GM10847 (cell line): ENCODE results near the gene GBP1.

Experiments
- POLR2A ChIP-seq: IDR thresholded peaks from 2 replicates; pipeline ENCODE4 v1.6.1; 2011; ENCODE audit not compliant: insufficient read length; ENCODE audit errors: extremely low read depth

Gene GBP1

GRCh38 chr1:89065079-89065868, at the start of gene GBP1:
Gene GBP1 (minus strand): TSS chr1:89065208. CDS start chr1:89063234, 1,974 bp downstream.
- TF ChIP-seq POLR2A = no peak

DNA sequence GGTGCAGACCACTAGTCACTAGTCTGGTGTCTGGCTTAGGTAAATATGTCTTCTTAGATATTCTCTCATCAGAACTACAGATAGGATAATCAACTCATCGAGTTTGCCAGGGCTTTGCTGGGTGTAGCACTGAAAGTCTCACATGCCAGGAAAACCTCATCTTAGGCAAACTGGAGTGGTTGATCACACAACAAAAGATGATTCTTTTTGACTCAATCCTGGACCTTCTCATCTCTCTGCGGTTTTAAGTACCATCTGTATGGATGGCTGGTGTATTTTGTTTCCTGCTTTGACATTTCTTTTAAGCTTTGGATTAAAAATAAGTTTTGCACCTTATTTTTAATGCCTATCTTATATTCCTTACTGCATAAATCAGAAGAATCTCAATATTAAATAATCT, 49.7 kb upstream of the GBP1 start:
- TF ChIP-seq POLR2A = no peak

GRCh38 chr1:89112871-89113613, 48.0 kb upstream of the GBP1 start:
- TF ChIP-seq POLR2A = no peak

GRCh38 chr1:89104687-89105086, 39.7 kb upstream of the GBP1 start:
- no peak for TF ChIP-seq POLR2A

- TF ChIP-seq POLR2A = no peak
Measured at GRCh38 chr1:89104147-89104546, 39.1 kb upstream of the GBP1 start.

DNA sequence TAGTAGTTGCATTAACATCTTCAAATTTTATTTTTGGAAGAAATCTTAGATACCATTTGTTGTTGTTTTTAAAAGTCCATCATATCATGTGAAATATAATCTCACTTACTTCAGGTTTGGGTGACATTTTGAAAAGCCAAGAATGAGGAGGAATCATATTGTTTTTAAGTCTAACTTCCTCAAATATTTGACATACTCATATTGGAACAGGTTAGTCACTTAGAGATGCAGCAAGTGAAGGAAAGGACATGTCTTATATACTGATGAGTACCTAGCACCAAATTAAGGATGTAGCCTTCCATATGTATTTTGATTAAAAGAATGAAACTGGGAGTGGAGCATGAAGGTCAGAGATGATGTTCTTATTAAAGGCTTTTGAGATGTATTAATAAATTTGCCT, 37.0 kb upstream of the GBP1 start:
- no peak for TF ChIP-seq POLR2A

DNA sequence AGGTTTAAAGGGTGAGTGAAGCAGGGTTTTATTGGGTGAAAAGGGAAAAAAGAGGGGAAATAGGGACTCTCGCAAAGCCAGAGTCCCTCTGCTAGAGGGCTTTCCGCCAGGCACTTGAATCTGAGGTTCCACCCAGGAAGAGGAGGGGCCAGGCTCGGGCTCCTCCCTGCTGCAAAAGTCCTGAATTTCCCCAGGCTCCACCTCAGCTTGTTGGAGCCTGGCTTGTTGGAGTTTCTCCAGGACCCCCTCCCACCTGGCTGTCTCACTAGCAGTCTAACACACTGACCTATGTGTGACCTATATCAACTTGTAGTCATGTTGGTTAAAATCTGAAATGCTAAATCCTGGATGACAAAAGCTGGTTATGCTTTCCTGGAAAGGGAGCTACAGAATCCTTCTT, 35.4 kb upstream of the GBP1 start:
- TF ChIP-seq POLR2A = no peak

GRCh38 chr1:89098857-89099256, 33.8 kb upstream of the GBP1 start:
- TF ChIP-seq POLR2A = no peak

DNA sequence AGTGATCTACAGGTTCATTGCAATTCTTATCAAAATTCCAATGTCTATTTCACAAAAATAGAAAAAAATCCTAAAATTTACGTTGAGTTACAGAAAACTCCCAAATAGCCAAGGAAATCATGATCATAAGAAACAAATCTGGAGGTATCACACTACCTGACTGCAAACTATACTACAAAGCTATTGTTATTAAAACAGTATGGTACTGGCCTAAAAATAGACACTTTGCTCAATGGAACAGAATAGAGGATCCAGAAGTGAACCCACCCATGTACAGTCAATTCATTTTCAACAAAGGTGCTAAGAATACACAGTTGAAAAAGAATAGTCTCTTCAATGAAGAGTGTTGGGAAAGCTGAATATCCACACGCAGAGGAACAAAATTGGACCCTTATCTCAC, 30.7 kb upstream of the GBP1 start:
- no peak for TF ChIP-seq POLR2A

GRCh38 chr1:89089962-89090361, 25.0 kb upstream of the GBP1 start:
- no peak for TF ChIP-seq POLR2A

DNA sequence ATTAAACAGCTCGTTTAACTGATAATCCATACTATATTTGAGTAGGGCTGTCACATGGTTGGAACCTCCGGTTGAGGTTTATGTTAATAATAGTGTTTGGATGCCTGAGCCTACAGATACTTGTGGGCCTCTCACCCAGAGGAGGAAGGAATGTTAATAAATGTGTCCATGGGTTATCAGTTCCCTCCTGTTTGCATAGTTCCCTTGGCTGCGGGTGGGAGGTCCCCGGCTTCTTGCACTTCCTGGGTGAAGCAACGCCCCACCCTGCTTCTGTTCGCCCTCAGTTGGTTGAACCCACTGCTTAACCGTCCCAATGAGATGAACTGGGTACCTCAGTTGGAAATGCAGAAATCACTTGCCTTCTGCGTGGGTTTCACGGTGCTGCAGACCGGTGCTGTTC, 23.6 kb upstream of the GBP1 start:
- no peak for TF ChIP-seq POLR2A

- TF ChIP-seq POLR2A = no peak
Measured at GRCh38 chr1:89087241-89087640, 22.2 kb upstream of the GBP1 start.

DNA sequence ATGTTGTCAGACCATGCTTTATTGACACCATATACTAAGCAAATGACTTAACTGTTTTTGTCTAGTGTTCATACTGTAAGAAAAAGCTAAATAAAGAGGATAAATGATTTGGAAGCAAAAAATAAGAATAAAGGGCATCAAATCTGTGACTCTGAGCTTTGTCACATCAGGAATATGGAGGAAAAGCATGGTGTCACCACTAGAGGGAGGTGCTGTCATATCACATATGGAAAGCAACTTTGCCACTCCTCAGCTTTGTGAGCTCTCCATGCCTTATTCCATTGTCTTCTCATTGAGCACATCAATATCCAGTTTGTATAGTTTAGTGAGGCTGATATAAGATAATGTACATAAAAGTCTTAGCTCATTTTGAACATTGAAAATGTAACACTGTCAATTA, 20.8 kb upstream of the GBP1 start:
- TF ChIP-seq POLR2A = no peak

DNA sequence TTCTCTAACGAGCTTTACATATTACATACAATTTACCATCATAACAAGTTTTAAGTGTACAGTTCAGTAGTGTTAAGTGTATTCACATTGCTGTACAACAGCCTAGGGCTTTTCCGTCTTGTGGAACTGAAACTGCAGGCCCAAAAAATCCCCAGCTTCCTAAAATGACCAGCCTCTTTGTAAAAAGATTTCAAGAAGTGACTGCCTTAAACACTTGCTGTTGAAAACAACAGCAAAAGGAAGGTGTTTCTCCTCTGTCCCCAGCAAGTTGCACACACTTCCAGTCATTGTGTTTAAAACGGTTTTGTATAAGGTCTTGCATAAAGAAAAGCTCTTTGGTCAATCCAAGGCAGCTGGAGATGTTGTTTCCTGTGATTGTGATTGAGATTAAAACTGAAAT, 16.0 kb upstream of the GBP1 start:
- no peak for TF ChIP-seq POLR2A

DNA sequence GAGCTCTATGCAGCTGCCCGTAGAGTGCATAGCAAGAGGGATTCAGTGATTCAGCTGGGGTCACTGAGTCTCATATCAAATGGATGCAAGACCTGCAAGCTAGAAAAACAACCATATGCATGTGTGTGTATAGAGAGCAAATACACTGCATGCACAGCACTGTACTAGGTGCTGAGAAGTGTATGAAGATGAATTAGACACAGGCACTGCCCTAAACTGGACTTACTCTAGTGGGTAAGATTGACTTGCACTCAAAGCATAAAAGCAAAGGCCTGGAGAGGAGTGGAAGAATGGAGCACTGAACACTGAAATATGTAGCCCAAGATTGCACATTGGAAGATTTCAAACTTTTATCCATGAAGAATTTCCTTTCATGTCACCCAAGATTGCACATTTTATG, 5.5 kb upstream of the GBP1 start:
- TF ChIP-seq POLR2A = no peak

GRCh38 chr1:89069951-89070350, 4.9 kb upstream of the GBP1 start:
- TF ChIP-seq POLR2A = no peak
